Measurements from ENCODE around the gene SESN1.

SESN1 gene

DNA sequence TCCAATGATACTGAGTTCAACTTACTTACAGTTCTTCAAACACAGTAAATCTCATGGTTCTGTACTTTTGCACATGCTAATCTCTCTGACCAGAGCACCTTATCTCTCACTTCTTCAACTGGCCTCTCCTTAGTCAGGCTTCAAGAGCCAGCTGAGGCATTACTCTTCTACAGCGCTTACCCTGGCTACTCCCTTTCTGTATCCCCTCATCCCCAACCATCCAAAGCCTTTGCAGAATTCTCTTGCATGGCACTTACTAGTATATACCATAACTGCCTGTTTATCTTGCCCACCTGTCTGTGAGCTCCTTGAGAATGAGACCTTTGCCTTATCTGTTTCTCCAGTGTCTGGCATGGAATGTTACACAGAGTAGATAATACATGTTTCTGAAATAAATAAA is 49.2 kb downstream of the SESN1 start:
- no peaks in the 10 kb centered on the region; the same call in 1 of the 2 replicates for H3K36me3 ChIP-seq (ENCODE audit: insufficient read depth, low read length)
- H3K4me2 ChIP-seq (ENCODE audit: low read depth, low read length, poor library complexity, severe bottlenecking) = no peak overlapping the region
- H3F3A ChIP-seq (ENCODE audit: low read depth) = no peaks in the 10 kb centered on the region
- no peak overlapping the region for H3K4me3 ChIP-seq (ENCODE audit: low read length, poor library complexity, severe bottlenecking)
- H2AFZ ChIP-seq (ENCODE audit: low read length) = no peak overlapping the region
- TF ChIP-seq, protein P1, sequence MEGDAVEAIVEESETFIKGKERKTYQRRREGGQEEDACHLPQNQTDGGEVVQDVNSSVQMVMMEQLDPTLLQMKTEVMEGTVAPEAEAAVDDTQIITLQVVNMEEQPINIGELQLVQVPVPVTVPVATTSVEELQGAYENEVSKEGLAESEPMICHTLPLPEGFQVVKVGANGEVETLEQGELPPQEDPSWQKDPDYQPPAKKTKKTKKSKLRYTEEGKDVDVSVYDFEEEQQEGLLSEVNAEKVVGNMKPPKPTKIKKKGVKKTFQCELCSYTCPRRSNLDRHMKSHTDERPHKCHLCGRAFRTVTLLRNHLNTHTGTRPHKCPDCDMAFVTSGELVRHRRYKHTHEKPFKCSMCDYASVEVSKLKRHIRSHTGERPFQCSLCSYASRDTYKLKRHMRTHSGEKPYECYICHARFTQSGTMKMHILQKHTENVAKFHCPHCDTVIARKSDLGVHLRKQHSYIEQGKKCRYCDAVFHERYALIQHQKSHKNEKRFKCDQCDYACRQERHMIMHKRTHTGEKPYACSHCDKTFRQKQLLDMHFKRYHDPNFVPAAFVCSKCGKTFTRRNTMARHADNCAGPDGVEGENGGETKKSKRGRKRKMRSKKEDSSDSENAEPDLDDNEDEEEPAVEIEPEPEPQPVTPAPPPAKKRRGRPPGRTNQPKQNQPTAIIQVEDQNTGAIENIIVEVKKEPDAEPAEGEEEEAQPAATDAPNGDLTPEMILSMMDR (conservative IDR thresholded peaks at IDR 0.05; ENCODE audit: low read length) = no peak
- no peak for TF ChIP-seq EZH2phosphoT487 (IDR thresholded peaks at IDR 0.05; ENCODE audit: borderline replicate concordance)
- H3K9me2 ChIP-seq (replicated peaks; ENCODE audit: low read depth, low read length) = no peaks in the 10 kb centered on the region
- H3K4me1 ChIP-seq (ENCODE audit: insufficient read depth, low read length, poor library complexity, severe bottlenecking) = peaks cover 12% of the 10 kb centered on the region
- no peak overlapping the region for H3K9ac ChIP-seq (ENCODE audit: low read depth, low read length, poor library complexity, severe bottlenecking)
- H3K9me3 ChIP-seq (ENCODE audit: insufficient read depth, low read depth, low read length) = no peaks in the 10 kb centered on the region
- no peaks in the 10 kb centered on the region for H3K27me3 ChIP-seq (ENCODE audit: insufficient read depth, low read length, poor library complexity, severe bottlenecking)
- H3K79me2 ChIP-seq (ENCODE audit: insufficient read depth, low read length) = peaks cover 15% of the 10 kb centered on the region; the same call in 1 of the 2 replicates
- no peaks in the 10 kb centered on the region for H4K20me1 ChIP-seq (ENCODE audit: insufficient read depth, low read length, poor library complexity, severe bottlenecking)

DNA sequence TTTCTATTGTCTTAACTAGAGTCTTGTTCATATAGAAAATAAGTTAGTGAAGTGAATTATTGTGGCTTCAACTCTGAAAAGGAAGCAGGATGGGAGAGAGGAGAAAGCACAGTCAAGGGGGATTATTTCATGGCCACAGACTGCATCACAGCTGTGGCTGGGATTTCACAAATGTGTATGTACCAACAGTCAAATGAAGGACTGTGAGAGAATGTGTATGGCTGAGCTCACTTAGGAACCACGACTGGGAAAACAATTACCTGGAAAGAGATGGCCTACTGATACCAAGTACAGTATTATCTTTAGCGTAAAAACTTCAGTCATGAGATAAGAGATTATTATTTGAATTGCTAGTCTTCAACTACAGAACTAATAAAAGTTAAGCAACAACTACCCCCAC is 54.9 kb downstream of the SESN1 start:
- peaks cover 8% of the 10 kb centered on the region; the same call in 1 of the 2 replicates for H3F3A ChIP-seq (ENCODE audit: low read depth)
- TF ChIP-seq EZH2phosphoT487 (IDR thresholded peaks at IDR 0.05; ENCODE audit: borderline replicate concordance) = no peak
- TF ChIP-seq, protein P1 (conservative IDR thresholded peaks at IDR 0.05; ENCODE audit: low read length) = no peak
- peaks cover 6% of the 10 kb centered on the region; the same call in 1 of the 2 replicates for H3K79me2 ChIP-seq (ENCODE audit: insufficient read depth, low read length)
- H3K9me3 ChIP-seq (ENCODE audit: insufficient read depth, low read depth, low read length) = no peaks in the 10 kb centered on the region
- no peak overlapping the region for H3K4me3 ChIP-seq (ENCODE audit: low read length, poor library complexity, severe bottlenecking)
- no peak overlapping the region for H3K9ac ChIP-seq (ENCODE audit: low read depth, low read length, poor library complexity, severe bottlenecking)
- H2AFZ ChIP-seq (ENCODE audit: low read length) = no peak overlapping the region
- no peaks in the 10 kb centered on the region for H4K20me1 ChIP-seq (ENCODE audit: insufficient read depth, low read length, poor library complexity, severe bottlenecking)
- no peaks in the 10 kb centered on the region for H3K9me2 ChIP-seq (replicated peaks; ENCODE audit: low read depth, low read length)
- H3K4me1 ChIP-seq (ENCODE audit: insufficient read depth, low read length, poor library complexity, severe bottlenecking) = peaks cover 45% of the 10 kb centered on the region
- peak overlapping the region; percentile 23 for H3K4me2 ChIP-seq (ENCODE audit: low read depth, low read length, poor library complexity, severe bottlenecking)
- H3K27me3 ChIP-seq (ENCODE audit: insufficient read depth, low read length, poor library complexity, severe bottlenecking) = no peaks in the 10 kb centered on the region
- H3K36me3 ChIP-seq (ENCODE audit: insufficient read depth, low read length) = no peaks in the 10 kb centered on the region

DNA sequence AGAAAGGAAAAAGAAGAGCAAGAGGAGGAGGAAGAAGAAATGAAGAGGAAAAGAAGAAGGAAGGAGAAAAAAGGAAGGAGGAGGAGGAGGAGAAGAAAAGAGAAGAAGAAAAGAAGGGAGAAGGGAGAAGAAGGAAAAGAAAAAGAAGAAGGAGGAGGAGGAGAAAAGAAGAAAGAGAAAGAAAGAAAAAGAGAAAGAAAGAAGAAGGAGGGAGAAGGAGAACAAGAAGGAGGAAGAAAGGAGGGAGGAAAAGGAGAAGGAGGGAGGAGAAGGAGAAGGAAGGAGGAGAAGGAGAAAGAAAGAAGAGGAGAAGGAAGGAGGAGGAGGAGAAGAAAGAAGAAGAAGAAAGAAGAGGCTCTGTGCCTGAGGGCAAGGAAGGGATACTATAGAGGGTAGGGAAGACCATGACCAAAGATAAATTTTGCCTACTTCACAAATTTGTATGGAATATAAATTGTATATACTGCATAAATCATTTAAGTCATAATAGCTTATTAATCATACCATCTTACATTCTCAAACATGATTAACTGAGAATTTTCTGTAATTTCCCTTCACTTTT is 55.7 kb downstream of the SESN1 start:
- H3K36me3 ChIP-seq (ENCODE audit: insufficient read depth, low read length) = no peaks in the 10 kb centered on the region
- no peak overlapping the region for H2AFZ ChIP-seq (ENCODE audit: low read length)
- H3K9me2 ChIP-seq (replicated peaks; ENCODE audit: low read depth, low read length) = no peaks in the 10 kb centered on the region
- no peak overlapping the region for H3K4me2 ChIP-seq (ENCODE audit: low read depth, low read length, poor library complexity, severe bottlenecking)
- H3K27me3 ChIP-seq (ENCODE audit: insufficient read depth, low read length, poor library complexity, severe bottlenecking) = no peaks in the 10 kb centered on the region
- no peak overlapping the region for H3K9ac ChIP-seq (ENCODE audit: low read depth, low read length, poor library complexity, severe bottlenecking)
- peaks cover 6% of the 10 kb centered on the region; the same call in 1 of the 2 replicates for H3K79me2 ChIP-seq (ENCODE audit: insufficient read depth, low read length)
- TF ChIP-seq, protein P1 (conservative IDR thresholded peaks at IDR 0.05; ENCODE audit: low read length) = no peak
- TF ChIP-seq EZH2phosphoT487 (IDR thresholded peaks at IDR 0.05; ENCODE audit: borderline replicate concordance) = no peak
- peaks cover 8% of the 10 kb centered on the region; the same call in 1 of the 2 replicates for H3F3A ChIP-seq (ENCODE audit: low read depth)
- H4K20me1 ChIP-seq (ENCODE audit: insufficient read depth, low read length, poor library complexity, severe bottlenecking) = no peaks in the 10 kb centered on the region
- no peaks in the 10 kb centered on the region for H3K9me3 ChIP-seq (ENCODE audit: insufficient read depth, low read depth, low read length)
- H3K4me3 ChIP-seq (ENCODE audit: low read length, poor library complexity, severe bottlenecking) = no peak overlapping the region
- H3K4me1 ChIP-seq (ENCODE audit: insufficient read depth, low read length, poor library complexity, severe bottlenecking) = peaks cover 45% of the 10 kb centered on the region
